ENCODE data around the gene C19orf81. TPM values are rescaled to one million over a fixed set of nuclear protein-coding genes. Genes with fewer than 3 reads are reported as not detected.

Gene C19orf81
- total RNA-seq, 4 donors from 2014 or later: not detected

GRCh38 chr19:50693064-50693975, 44.1 kb downstream of the C19orf81 start:
- no peak for DNase-seq
- Histone ChIP-seq H3K36me3 (no peaks in the 10 kb centered on the region), H3K27ac (no peak overlapping the region), H3K4me1 (no peaks in the 10 kb centered on the region), H3K9me3 (peaks cover 0 to 4% (median 0%) of the 10 kb centered on the region in 4 donors), H3K27me3 (peaks cover 0 to 20% of the 10 kb centered on the region in 2 donors), H3K4me3 (no peak overlapping the region)
- TF ChIP-seq, protein P1, sequence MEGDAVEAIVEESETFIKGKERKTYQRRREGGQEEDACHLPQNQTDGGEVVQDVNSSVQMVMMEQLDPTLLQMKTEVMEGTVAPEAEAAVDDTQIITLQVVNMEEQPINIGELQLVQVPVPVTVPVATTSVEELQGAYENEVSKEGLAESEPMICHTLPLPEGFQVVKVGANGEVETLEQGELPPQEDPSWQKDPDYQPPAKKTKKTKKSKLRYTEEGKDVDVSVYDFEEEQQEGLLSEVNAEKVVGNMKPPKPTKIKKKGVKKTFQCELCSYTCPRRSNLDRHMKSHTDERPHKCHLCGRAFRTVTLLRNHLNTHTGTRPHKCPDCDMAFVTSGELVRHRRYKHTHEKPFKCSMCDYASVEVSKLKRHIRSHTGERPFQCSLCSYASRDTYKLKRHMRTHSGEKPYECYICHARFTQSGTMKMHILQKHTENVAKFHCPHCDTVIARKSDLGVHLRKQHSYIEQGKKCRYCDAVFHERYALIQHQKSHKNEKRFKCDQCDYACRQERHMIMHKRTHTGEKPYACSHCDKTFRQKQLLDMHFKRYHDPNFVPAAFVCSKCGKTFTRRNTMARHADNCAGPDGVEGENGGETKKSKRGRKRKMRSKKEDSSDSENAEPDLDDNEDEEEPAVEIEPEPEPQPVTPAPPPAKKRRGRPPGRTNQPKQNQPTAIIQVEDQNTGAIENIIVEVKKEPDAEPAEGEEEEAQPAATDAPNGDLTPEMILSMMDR (IDR thresholded peaks at IDR 0.05): no peak
- no peak for TF ChIP-seq POLR2A (IDR thresholded peaks at IDR 0.05)

DNA sequence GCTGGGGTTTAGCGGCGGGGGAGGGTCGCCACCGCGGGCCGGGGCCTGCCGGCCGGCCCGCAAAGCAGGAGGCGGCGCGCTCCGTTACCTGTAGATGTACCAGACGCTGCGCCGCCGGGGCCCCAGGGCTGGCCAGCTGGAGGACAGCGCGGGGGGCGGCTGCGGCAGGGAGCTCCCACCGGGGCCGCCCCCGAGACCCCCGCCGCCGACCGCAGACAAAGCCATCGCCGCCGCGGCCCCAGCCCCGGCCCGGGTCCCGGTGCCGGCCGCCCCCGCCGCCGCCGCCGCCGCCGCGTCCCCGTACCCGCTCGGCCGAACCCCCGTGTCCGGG, 45.5 kb downstream of the C19orf81 start:
- Histone ChIP-seq H3K27ac (no peak overlapping the region), H3K4me1 (no peaks in the 10 kb centered on the region), H3K4me3 (no peak overlapping the region), H3K36me3 (no peaks in the 10 kb centered on the region), H3K9me3 (peaks cover 0 to 4% (median 0%) of the 10 kb centered on the region in 4 donors), H3K27me3 (peaks cover 0 to 20% of the 10 kb centered on the region in 2 donors)
- TF ChIP-seq POLR2A (IDR thresholded peaks at IDR 0.05): no peak
- TF ChIP-seq, protein P1 (IDR thresholded peaks at IDR 0.05): no peak
- DNase-seq: no peak

GRCh38 chr19:50695251-50696093, 46.2 kb downstream of the C19orf81 start:
- H3K27me3 ChIP-seq: peaks cover 0 to 20% of the 10 kb centered on the region in 2 donors
- DNase-seq: no peak
- no peaks in the 10 kb centered on the region for H3K4me1 ChIP-seq
- H3K9me3 ChIP-seq: peaks cover 0 to 4% (median 0%) of the 10 kb centered on the region in 4 donors
- no peaks in the 10 kb centered on the region for H3K36me3 ChIP-seq
- TF ChIP-seq, protein P1 (IDR thresholded peaks at IDR 0.05): no peak
- no peak for TF ChIP-seq POLR2A (IDR thresholded peaks at IDR 0.05)
- H3K27ac ChIP-seq: no peak overlapping the region
- H3K4me3 ChIP-seq: no peak overlapping the region

- Histone ChIP-seq H3K9me3 (peaks cover 0 to 4% (median 0%) of the 10 kb centered on the region in 4 donors), H3K36me3 (no peaks in the 10 kb centered on the region), H3K4me3 (no peak overlapping the region), H3K4me1 (no peaks in the 10 kb centered on the region), H3K27ac (no peak overlapping the region), H3K27me3 (peaks cover 0 to 20% of the 10 kb centered on the region in 2 donors)
- TF ChIP-seq, protein P1 (IDR thresholded peaks at IDR 0.05): no peak
- TF ChIP-seq POLR2A (IDR thresholded peaks at IDR 0.05): no peak
- no peak for DNase-seq
Observed at GRCh38 chr19:50696094-50696483, 46.8 kb downstream of the C19orf81 start.

DNA sequence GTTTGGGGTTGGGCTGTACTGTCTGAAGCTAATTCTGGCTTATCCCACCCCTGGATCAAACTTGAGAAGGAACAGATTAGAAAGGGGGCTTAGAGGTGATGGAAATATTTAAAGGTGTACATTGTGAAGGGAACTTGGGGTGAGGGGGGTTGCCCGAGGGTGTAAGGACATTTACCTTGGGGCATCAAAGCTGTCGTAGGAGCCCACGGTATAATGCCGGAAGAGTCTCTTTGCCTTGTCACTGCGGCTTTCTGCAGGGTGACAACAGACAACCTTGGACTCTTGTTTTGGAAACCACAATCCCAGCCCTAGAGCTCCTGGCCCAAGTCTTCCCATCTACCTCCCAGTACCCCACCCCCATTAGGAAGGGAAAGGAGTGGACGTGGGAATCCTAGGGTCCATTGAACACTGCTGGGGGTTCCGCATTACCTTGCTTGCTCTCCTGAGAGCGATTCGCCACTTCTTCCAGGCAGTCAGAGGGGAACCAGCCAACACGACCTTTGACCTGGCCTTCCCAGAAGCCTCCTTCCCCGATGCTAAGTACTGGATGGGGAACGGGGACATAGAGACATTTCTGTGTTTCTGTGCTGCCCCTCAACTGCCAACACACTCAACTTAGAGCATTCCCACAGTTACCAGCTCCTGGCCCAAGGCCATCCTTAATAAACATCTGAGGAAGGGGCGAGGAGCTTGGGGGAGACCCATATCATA, 48.3 kb downstream of the C19orf81 start:
- TF ChIP-seq, protein P1 (IDR thresholded peaks at IDR 0.05): no peak
- Histone ChIP-seq H3K27me3 (peaks cover 0 to 20% of the 10 kb centered on the region in 2 donors), H3K27ac (no peak overlapping the region), H3K36me3 (no peaks in the 10 kb centered on the region), H3K4me1 (no peaks in the 10 kb centered on the region), H3K9me3 (peaks cover 0 to 4% (median 0%) of the 10 kb centered on the region in 4 donors), H3K4me3 (no peak overlapping the region)
- no peak for DNase-seq

Data from Peyer's patch (tissue), 4 donors.